NCI-H748 (cell line): ENCODE data around the gene TWIST1.

Source experiments
- DNase-seq: peaks from one replicate; lab custom pipeline; 2025; ENCODE audit not compliant: unreplicated experiment; lab: John Stamatoyannopoulos, UW

The TWIST1 gene

GRCh38 chr7:19113855-19114550 lies 3.4 kb downstream of the TWIST1 start:
- no peak for DNase-seq

GRCh38 chr7:19113002-19113350 lies 4.5 kb downstream of the TWIST1 start:
- no peak for DNase-seq

- no peak for DNase-seq
These were observed 5.0 kb downstream of the TWIST1 start for GRCh38 chr7:19112274-19113001.

GRCh38 chr7:19111474-19112273 lies 5.8 kb downstream of the TWIST1 start:
- no peak for DNase-seq

- no peak for DNase-seq
These were observed 6.7 kb downstream of the TWIST1 start for GRCh38 chr7:19110776-19111175.

GRCh38 chr7:19110026-19110730 lies 7.3 kb downstream of the TWIST1 start:
- DNase-seq = no peak

- DNase-seq = no peak
These were observed 8.2 kb downstream of the TWIST1 start for GRCh38 chr7:19109000-19109946.

- peak; percentile 30 for DNase-seq
These were observed 9.9 kb downstream of the TWIST1 start for GRCh38 chr7:19107356-19108146.

GRCh38 chr7:19107081-19107355 lies 10.4 kb downstream of the TWIST1 start:
- DNase-seq = no peak

GRCh38 chr7:19106241-19107080 lies 11.0 kb downstream of the TWIST1 start:
- DNase-seq = peak; percentile 19

- DNase-seq = no peak
These were observed 11.9 kb downstream of the TWIST1 start for GRCh38 chr7:19105546-19105945.

GRCh38 chr7:19104811-19105210 lies 12.6 kb downstream of the TWIST1 start:
- DNase-seq = no peak

- no peak for DNase-seq
These were observed 14.6 kb downstream of the TWIST1 start for GRCh38 chr7:19102884-19103283.

- DNase-seq = no peak
These were observed 15.5 kb downstream of the TWIST1 start for GRCh38 chr7:19101909-19102308.

- no peak for DNase-seq
These were observed 16.0 kb downstream of the TWIST1 start for GRCh38 chr7:19101472-19101871.

GRCh38 chr7:19099924-19100323 lies 17.5 kb downstream of the TWIST1 start:
- no peak for DNase-seq

GRCh38 chr7:19099194-19099593 lies 18.2 kb downstream of the TWIST1 start:
- no peak for DNase-seq

- DNase-seq = no peak
These were observed 18.9 kb downstream of the TWIST1 start for GRCh38 chr7:19098510-19098909.
